GM21737 (cell line): ENCODE results near the gene ASF1B.

Experiments used
- ATAC-seq: cut with Tn5 transposase; IDR thresholded peaks from one replicate; pipeline ENCODE4 v1.9.1; 2021; ENCODE audit warnings: mild to moderate bottlenecking, moderate library complexity; ENCODE audit not compliant: unreplicated experiment

Gene ASF1B

DNA sequence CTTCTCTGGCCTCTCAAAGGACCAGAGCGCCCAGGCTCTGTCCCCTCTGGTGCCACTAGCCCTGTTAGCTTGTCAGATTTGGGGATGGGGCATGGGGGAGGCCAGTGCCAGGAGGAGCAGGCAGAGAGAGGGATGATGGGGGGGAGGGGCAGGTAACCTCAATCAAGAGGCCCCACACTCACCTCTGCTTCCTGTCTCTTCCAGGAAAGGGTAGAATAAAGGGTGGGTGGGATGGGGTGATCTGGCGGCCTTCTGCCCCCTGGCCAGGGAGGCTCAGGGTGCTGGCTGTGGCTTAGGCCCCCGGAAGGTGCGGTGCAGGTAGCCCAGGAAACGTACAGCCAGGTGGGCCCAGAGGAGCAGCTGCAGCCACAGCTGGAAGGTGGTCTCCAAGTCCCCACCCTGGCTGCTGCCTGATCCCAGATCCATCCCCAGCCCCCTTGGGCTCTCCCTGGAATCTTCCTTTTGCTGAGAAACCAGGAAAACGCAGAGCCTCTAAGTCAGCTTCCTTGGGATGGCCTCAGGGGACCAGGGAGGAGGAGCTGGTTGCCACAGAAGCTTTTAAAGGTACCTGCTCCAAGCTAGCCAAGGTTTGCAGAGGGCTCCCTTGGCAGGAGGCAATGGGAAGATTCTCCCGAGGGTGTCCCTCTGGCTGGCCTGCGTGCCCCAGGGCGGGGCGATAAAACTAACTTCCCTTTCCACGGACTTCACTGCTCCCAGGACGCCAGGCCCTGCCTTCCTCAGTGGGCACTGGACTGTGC is 24.2 kb downstream of the ASF1B start:
- ATAC-seq = no peak

DNA sequence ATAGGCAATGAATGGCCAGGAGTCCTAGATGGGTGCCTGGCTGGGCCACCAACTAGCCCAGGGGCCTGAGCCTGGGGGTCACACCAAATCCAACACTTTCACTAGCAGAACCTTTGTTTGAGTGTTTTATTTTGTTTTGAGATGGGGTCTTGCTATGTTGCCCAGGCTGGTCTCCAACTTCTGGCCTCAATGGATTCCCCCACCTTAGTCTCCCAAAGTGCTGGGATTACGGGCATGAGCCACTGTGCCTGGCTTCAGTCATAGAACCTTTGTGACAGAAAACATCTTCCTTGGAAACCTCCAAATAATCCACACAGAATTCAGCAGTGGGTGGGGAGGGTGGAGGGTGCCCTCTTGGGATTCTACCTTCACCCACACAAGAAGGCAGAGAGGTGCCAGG is 24.9 kb downstream of the ASF1B start:
- no peak for ATAC-seq

DNA sequence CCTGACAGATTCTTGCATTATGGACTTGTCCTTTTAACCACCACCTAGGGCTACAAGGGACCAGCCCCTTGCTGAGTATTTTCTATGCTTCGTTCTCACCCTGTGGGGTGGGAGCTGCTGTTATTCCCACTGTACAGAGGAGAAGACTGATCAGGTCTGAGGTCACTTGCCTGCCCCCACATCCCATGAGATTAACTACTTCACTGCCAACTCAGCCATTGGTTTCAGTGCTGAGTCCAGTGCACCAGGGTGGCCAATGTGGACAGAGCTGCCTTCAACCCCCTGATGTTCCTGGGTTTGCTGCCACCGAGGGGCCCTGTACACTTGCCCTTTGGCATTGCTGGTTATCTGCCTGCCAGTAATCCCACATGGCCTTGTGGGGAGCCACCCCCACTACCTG is 25.7 kb downstream of the ASF1B start:
- ATAC-seq = no peak

DNA sequence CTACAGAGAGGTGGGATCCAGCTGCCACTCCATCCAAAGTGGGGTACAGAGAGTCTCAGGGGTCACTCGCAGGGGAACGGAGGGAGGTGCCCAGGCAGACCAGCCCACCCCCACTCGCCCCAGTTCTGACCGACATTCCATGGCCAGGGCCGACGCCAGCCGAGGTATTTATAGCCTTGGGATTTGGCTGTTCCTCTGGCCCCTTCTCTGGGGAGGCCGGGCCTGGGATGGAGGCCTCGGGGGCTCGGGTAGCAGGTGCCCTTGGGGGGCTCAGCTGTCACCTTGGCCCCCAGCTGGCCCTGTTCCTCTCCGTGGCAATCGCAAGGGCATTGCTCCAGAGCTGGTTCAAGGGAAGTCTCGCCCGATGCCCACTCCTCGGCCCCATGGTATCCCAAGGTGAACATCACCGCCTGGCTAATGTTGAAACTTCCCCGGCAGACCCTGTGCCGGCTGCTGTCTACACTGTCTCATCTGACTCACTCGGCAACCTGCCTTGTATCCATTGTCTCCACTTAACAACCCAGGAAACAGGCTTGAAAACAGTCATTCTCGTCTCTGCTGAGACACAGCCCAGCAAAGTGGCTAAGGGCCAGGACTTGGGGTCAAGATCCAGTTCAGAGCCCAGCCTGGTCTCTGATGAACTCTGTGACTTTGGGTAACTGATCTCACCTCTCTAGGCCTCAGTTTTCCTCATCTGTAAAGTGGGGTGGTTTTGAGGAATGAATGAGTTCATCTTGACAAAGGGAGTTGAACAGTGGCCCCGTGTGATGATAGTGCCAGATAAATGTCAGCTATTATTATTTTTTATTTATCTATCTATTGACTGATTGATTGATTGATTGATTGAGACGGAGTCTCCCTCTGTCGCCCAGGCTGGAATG is 28.6 kb downstream of the ASF1B start:
- no peak for ATAC-seq

DNA sequence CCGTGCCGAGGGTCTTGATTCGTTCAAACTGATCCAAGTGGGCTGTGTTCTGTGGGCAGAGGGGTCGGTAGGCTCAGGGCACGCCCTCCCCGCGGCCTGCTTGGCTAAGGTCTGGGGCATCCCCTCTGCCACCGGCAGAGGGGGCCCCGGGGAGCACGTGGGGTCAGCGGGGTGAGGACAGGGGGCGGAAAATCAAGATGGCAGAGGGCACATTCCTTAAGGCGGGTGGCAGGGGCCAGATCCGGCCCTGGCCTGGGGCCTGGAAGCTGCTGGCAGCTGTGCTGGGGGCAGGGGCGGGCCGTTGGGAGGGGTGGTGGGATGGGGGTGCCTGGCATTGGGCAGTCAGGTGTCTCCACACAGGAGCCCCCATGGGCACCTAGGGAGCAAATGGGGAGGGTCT is 29.5 kb downstream of the ASF1B start:
- no peak for ATAC-seq

DNA sequence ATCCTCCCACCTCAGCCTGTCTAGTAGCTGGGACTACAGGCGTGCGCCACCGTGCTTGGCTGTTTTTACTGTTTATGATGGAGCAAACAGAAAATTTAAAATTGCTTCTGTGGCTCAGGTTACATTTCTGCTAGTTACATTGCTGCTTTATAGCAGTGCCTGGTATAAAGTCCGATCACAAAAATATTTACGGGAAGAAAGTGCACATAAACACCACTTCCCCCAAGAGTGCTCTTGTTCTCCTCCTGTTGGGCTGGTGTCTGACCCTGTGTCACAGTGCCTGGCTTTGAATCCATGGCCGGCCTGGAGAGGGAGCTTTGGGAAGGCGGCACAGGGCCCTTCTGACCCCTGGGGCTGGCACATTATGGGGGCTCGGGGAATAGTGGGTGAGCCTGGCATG is 30.7 kb downstream of the ASF1B start:
- ATAC-seq = no peak

DNA sequence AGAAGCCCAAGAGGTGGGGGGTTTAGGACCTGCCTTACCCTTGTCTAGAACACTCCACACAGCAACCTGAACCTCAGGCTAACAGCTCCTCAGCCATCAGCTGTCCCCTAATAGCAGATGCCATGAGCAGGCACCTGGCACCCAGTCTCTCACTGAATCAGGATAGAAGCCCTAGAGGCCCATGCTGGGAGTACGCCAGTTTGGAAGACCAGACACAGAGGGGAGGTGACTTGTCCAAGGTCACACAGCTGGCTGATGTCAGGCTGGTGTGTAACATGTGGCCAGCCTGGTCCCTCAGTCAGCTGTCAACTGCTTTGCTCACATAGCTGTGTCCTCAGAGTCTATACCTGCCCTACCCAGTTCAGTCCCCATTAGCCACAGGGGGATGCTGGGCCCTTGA is 33.1 kb downstream of the ASF1B start:
- ATAC-seq = no peak

DNA sequence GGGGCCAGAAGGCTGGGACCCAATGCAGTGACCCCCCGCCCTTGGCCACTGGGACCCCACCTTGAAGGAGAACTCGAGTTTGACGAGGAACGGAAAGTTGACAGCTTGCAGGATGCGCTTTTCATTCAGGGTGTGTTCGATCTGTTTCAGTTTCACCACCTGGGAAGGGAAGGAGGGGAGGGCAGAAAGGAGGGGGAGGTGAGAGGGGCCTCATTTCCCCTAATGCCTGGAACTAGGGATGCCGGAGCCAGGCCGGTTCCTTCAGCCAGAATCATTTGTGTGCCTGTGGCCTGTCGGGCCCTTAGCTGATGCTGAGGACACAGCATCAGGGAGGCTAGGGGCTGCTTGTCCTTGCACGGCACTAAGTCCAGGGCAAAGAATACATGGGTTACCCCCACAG is 33.6 kb downstream of the ASF1B start:
- no peak for ATAC-seq

DNA sequence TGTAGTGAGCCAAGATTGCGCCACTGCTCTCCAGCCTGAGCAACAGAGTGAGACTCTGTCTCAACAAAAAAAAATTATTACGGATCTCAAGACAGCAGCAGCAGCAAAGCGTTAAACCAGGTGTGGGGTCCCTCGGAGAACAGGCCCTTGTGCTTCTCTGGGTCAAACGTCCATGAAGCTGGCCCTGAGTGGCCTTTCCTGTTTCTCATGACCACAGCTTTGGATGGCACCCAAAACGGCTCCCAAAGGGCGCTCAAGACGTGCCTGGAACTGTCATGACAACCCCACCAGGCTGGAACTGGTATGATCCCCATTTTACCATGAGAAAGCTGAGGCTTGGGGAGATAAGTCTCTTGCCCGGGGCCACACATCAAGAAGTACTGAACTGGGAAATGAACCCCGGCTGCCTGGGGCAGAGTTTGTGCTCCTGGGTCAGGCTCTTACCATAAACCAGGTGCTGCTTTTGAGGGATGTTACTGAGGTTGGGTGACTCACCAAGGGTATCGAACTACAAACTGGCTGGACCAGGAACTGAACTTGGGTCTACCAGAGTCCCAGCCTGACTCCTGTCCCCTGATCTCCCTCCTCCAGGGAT is 34.2 kb downstream of the ASF1B start:
- ATAC-seq = no peak

DNA sequence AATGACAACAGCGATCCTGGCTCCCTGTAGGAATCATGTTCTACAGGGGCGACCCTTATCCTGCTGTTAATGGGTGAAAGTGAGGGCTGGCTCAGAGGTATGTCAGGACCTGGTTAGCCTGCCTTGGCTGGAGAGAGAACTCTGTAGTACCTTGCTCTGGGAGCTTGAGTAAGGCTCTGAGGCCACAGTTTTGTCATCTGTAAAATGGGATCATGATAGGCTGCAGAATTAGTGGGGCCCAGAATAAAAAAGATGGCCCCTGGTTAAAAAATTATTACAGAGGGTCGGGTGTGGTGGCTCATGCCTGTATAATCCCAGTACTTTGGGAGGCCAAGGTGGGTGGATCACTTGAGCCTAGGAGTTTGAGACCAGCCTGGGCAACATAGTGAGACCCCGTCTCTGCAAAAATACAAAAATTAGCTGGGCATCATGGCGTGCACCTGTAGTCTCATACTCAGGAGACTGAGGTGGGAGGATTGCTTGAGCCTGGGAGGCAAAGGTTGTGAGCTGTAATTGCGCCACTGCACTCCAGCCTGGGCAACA is 35.3 kb downstream of the ASF1B start:
- ATAC-seq = no peak

DNA sequence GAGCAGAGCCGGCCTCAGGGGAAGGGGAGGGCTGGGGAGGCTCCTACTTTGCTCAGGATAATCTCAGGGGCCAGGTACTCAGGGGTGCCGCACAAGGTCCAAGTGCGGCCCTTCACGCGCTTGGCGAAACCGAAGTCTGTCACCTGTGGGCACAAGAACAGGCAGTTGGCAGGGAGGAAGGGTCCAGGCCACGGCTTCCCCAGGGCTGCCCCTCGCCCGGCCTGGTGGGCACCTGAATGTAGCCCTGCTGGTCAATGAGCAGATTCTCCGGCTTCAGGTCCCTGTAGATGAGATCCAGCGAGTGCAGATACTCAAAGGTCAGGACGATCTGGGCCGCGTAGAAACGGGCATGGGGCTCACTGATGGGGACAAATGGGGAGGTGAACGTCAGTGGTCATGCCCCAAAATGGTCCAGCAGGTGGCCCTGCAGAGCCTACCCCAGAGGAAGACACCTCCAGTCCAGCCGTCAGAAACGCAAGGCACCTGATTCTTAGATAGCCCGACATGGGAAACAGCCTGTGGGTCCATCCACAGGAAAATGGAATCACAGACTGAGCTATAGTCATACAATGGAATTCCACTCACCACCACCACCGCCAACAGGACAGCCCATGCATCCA is 38.7 kb downstream of the ASF1B start:
- ATAC-seq = no peak

DNA sequence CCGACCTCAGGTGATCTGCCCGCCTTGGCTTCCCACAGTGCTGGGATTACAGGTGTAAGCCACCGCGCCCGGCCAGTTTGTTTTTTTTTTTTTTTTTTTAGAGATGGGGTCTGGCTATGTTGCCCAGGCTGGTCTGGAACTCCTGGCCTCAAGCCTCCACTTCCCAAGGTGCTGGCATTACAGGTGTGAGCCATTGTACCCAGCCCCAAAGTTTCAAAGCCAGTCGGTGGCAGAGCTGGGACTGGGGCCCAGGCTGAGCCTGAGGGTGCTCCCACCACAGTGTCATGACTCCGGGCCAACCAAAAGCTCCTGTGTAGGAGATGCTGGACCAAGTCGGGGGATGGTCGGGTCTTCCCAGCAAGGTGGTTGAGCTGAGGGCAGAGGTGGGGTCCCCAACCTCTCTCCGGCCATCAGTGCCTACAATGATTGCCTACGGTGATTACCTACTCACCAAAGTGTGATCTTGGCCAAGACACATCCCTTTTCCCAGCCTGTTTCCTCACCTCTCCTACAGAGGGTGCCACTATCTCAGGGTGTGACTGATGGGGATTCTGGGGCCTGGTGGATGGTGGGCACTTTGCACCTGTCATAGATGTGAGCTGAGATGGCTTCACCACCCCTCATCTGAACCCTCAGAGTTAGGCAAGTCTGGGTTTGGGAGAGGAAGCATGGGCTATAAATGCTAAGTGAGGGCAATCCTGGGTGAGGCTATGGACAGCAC is 40.0 kb downstream of the ASF1B start:
- ATAC-seq = no peak

DNA sequence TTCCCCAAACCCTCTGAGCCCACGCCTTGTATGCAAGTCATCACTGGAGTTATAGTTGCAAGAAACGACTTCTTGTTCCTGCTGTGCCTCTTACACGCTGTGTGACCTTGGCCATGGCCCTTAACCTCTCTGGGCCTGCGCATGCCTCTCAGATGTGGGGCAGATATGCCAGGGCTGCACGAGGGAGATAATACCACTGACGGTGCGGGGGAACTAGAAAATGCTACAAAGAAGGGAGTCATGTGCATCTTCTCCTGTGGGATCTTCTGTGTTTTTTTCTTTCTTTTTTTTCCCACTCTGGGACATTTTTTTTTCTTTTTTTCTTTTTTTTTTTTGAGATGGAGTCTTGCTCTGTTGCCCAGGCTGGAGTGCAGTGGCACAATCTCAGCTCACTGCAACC is 41.5 kb downstream of the ASF1B start:
- no peak for ATAC-seq

DNA sequence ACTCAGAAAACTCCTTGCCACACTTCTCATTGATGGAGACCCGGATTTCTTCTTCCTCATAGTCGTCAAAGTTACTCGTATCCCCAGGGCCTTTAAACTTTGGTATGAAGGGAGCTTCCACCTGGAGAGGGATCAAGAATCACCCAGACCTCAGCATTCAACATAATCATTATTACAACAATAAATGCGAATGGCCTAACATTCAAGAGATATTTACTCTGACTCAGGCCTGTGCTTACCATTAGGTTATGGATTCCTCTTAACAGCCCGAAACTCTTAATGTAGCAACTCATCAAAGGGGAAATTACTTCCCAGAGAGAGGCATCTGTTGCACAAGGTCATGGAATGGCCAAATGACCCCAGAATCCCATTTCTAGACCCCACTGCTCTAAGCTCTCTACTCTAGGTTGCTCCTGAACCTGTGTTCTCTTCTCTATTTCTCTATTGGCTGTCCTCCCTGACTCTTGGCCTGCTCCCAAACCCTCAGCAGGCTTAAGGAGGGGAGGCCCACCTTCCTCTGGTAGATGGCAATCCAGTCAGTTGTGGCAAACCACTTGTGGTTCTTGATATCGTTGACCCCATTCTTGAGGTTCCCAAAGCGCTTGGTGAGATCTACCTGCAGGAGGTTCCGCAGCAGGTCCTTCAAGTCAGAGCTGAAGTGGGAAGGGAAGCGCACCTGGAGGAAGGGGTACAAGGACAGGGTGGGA is 43.1 kb downstream of the ASF1B start:
- ATAC-seq = no peak

DNA sequence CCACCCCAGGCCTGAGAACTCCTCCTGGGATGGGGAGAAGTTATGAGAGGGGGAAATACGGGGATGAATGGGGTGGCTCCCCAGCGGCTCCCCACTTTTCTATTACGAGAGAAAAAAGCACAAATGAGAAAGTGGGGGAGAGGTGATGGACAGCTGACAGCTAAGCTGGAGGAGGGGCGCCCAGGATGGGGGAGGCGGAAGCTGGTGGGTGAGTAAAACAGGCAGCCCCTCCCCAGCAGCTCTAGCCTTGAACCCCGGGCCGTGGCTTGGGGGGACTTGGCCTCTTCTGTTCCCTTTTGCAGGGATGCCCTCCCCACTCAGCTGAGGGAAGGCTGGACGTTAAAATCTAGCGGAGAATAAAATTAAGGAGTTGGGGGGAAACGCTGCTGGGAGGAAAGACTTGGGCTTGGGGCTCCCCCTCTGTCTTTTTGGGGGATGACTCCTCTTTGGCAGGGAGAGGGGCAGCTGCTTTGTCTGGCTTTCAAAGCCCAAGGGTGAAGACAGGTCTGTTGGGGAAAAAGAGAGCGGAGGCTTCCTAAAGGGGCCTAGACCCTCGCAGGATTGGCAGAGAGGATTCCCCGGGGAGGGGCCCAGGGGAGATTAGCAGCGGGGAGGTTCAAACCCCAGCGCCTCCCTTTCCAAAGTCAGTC is 44.5 kb downstream of the ASF1B start:
- peak; percentile 4 for ATAC-seq

DNA sequence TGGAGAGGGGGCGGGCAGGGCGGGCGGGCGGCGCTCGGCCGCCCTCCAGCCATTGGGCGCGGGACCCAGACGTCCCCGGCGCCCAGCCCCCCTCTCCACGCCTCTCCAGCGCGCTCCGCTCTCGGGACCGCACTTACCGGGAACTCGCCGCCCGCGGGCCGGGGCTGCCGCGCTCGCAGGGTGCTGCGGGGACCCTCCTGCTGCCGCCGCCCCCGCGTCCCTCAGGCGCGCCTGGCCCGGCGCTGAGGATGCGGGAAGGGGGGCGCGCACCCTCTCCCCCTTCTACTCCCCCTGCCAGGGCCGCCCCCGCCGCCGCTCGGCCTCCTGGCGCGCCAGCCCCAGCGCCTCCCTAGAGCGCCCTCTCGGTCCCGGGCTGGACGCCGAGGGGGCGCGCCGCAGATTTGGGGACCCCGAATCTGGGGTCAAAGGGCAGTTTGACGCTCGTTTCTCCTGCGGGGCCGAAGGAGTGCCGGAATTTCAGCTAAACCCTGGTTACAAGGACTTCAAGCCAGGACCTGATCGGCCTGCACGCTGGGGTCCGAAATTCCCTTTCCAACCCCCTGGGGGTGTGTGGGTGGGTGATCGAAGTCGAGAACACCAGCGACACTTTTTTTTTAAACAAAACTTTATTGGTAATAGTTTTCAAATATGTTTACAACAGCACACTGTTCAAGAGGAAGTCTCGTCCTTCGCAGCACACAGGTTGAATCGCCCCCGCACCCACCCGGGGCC is 45.1 kb downstream of the ASF1B start:
- ATAC-seq = peak; percentile 51

DNA sequence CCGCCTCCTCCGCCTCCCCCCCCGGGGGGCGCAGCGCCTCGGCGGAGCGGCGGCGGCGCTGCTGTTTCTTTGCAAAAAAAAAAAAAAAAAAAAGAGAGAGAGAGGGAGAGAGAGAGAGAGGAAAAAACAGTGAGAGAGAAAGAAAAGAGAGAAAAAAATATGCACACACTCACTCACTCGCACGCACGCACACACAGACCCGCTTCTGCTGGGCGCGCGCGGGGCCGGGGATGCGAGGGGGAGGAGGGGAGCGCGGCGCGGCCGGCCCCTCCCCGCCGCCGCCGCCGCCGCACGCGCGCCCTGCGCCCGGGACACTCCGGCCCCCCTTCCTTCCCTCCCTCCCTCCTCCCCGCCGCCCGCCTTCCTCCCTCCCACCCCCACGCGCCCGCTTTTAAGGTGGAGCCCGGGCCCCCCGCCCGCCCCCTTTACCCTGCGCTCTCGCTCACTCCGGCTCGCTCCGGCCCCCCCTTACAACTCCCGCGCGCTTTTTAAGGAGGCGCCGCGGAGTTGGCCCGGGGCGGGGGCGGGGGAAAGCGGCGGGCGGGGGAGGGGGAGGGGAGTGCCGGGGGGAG is 45.8 kb downstream of the ASF1B start, which contains the start of gene SAMD1:
Gene SAMD1, minus strand, starts transcription at position 243 of the 572 bp plus-strand sequence.
- peak; percentile 28 for ATAC-seq
